DOHH2 (cell line): Measurements from ENCODE around the gene SLC4A11.

Experiments used
- H3F3A ChIP-seq: fragments of 200-600 bp; sonication (generic), shearing (Covaris generic); 2 replicates; pipeline ENCODE4 v1.6.0; 2016; ENCODE audit warnings: antibody characterized with exemption, mild to moderate bottlenecking; ENCODE audit not compliant: control insufficient read depth, insufficient read depth
- H3K27ac ChIP-seq: fragments of 200-600 bp; sonication (generic); 2 replicates; pipeline ENCODE4 v1.5.1; 2014; ENCODE audit warnings: low read depth, mild to moderate bottlenecking, low read length, moderate library complexity
- H3K27me3 ChIP-seq: fragments of 200-600 bp; sonication (generic); 2 replicates; pipeline ENCODE4 v1.6.1; 2014; ENCODE audit warnings: mild to moderate bottlenecking, low read length, mixed read lengths; ENCODE audit not compliant: control insufficient read depth
- H3K36me3 ChIP-seq: fragments of 200-600 bp; sonication (generic); 2 replicates; pipeline ENCODE4 v1.6.1; 2014; ENCODE audit warnings: mild to moderate bottlenecking, low read length, moderate library complexity, mixed read lengths; ENCODE audit not compliant: control insufficient read depth
- H3K4me1 ChIP-seq: fragments of 200-600 bp; sonication (generic); 2 replicates; pipeline ENCODE4 v1.6.1; 2014; ENCODE audit warnings: mild to moderate bottlenecking, low read length, mixed read lengths; ENCODE audit not compliant: control insufficient read depth
- H3K4me2 ChIP-seq: fragments of 200-600 bp; sonication (generic); 2 replicates; pipeline ENCODE4 v1.6.0; 2014; ENCODE audit warnings: mild to moderate bottlenecking, low read length, moderate library complexity
- H3K4me3 ChIP-seq: fragments of 200-600 bp; sonication (generic); 2 replicates; pipeline ENCODE4 v1.5.1; 2014; ENCODE audit warnings: mild to moderate bottlenecking, low read length, mixed read lengths
- H3K79me2 ChIP-seq: fragments of 200-600 bp; sonication (generic); 2 replicates; pipeline ENCODE4 v1.6.1; 2014; ENCODE audit warnings: mild to moderate bottlenecking, low read length, mixed read lengths; ENCODE audit not compliant: control insufficient read depth
- H3K9me2 ChIP-seq: fragments of 200-600 bp; sonication (generic); replicated peaks from 2 replicates; pipeline ENCODE4 v1.6.1; 2014; ENCODE audit warnings: mild to moderate bottlenecking, low read length, mixed read lengths; ENCODE audit not compliant: control insufficient read depth
- H3K9me3 ChIP-seq: fragments of 200-600 bp; sonication (generic); 2 replicates; pipeline ENCODE4 v1.6.1; 2014; ENCODE audit warnings: antibody characterized with exemption, low read length, mixed read lengths; ENCODE audit not compliant: control insufficient read depth, insufficient read depth
- H4K20me1 ChIP-seq: fragments of 200-600 bp; sonication (generic); 2 replicates; pipeline ENCODE4 v1.6.0; 2014; ENCODE audit warnings: low read depth, mild to moderate bottlenecking, antibody characterized with exemption, low read length, moderate library complexity; ENCODE audit not compliant: control insufficient read depth, insufficient read depth
- CTCF ChIP-seq: fragments of 200-600 bp; sonication (generic); IDR thresholded peaks from one replicate; pipeline ENCODE4 v1.5.1; 2014; ENCODE audit warnings: antibody characterized with exemption, mild to moderate bottlenecking, low read depth, low read length; ENCODE audit not compliant: poor library complexity, severe bottlenecking
- EZH2phosphoT487 ChIP-seq: fragments of 200-600 bp; sonication (generic); IDR thresholded peaks from 2 replicates; pipeline ENCODE4 v1.6.1; 2017; ENCODE audit warnings: borderline replicate concordance, mild to moderate bottlenecking, antibody characterized with exemption, low read length, moderate library complexity, mixed read lengths

Gene SLC4A11

GRCh38 chr20:3281437-3281836 lies 42.4 kb upstream of the SLC4A11 start:
- no peaks in the 10 kb centered on the region for H3K36me3 ChIP-seq
- no peaks in the 10 kb centered on the region for H3K79me2 ChIP-seq
- no peaks in the 10 kb centered on the region for H3K9me2 ChIP-seq
- no peaks in the 10 kb centered on the region for H4K20me1 ChIP-seq
- no peak overlapping the region for H3K4me3 ChIP-seq
- H3K27ac ChIP-seq = no peak overlapping the region
- no peak for TF ChIP-seq EZH2phosphoT487
- TF ChIP-seq CTCF = no peak
- no peaks in the 10 kb centered on the region for H3K4me1 ChIP-seq
- H3K4me2 ChIP-seq = no peak overlapping the region
- no peaks in the 10 kb centered on the region for H3F3A ChIP-seq
- peaks cover 22% of the 10 kb centered on the region for H3K27me3 ChIP-seq
- H3K9me3 ChIP-seq = no peaks in the 10 kb centered on the region

- Histone ChIP-seq H3K79me2 (no peaks in the 10 kb centered on the region), H3K4me1 (no peaks in the 10 kb centered on the region), H3K9me3 (no peaks in the 10 kb centered on the region), H4K20me1 (no peaks in the 10 kb centered on the region), H3F3A (no peaks in the 10 kb centered on the region), H3K4me3 (no peak overlapping the region), H3K4me2 (no peak overlapping the region), H3K36me3 (no peaks in the 10 kb centered on the region), H3K9me2 (no peaks in the 10 kb centered on the region), H3K27ac (no peak overlapping the region), H3K27me3 (peaks cover 22% of the 10 kb centered on the region)
- TF ChIP-seq EZH2phosphoT487 (no peak), CTCF (no peak)
Observed at GRCh38 chr20:3279761-3280160, 40.8 kb upstream of the SLC4A11 start.

GRCh38 chr20:3277686-3278465 lies 38.9 kb upstream of the SLC4A11 start:
- no peaks in the 10 kb centered on the region for H3K36me3 ChIP-seq
- H3K27me3 ChIP-seq = peaks cover 22% of the 10 kb centered on the region

More at GRCh38 chr20:3277686-3278465, 38.9 kb upstream of the SLC4A11 start:
- TF ChIP-seq CTCF (no peak), EZH2phosphoT487 (no peak)
- no peaks in the 10 kb centered on the region for H3K79me2 ChIP-seq
- no peak overlapping the region for H3K4me2 ChIP-seq
- no peaks in the 10 kb centered on the region for H4K20me1 ChIP-seq
- no peak overlapping the region for H3K27ac ChIP-seq
- H3F3A ChIP-seq = no peaks in the 10 kb centered on the region
- no peaks in the 10 kb centered on the region for H3K9me2 ChIP-seq
- H3K4me3 ChIP-seq = no peak overlapping the region
- H3K4me1 ChIP-seq = no peaks in the 10 kb centered on the region
- no peaks in the 10 kb centered on the region for H3K9me3 ChIP-seq
